SU-DHL-6 (cell line): ENCODE results near the gene NCAPD3.

Experiments
- H2AFZ ChIP-seq: fragments of 200-600 bp; sonication (generic); 2 replicates; pipeline ENCODE4 v1.6.1; 2014; ENCODE audit warnings: low read depth, mild to moderate bottlenecking, moderate library complexity, mixed read lengths, antibody characterized with exemption, low read length; ENCODE audit not compliant: severe bottlenecking
- H3F3A ChIP-seq: fragments of 200-600 bp; shearing (Covaris generic); 2 replicates; pipeline ENCODE4 v1.6.0; 2016; ENCODE audit warnings: antibody characterized with exemption, mild to moderate bottlenecking; ENCODE audit not compliant: insufficient read depth
- H3K27ac ChIP-seq: fragments of 200-600 bp; sonication (generic); 2 replicates; pipeline ENCODE4 v1.5.1; 2016; ENCODE audit warnings: low read depth, mild to moderate bottlenecking, low read length, moderate library complexity, mixed read lengths
- H3K27me3 ChIP-seq: fragments of 200-600 bp; sonication (generic), shearing (Covaris generic); 2 replicates; pipeline ENCODE4 v1.6.0; 2014; ENCODE audit warnings: mild to moderate bottlenecking, low read length
- H3K36me3 ChIP-seq: fragments of 200-600 bp; sonication (generic); 2 replicates; pipeline ENCODE4 v1.6.1; 2014; ENCODE audit warnings: mild to moderate bottlenecking, low read length, mixed read lengths
- H3K4me2 ChIP-seq: fragments of 300-600, 200-600 bp; shearing (Covaris generic), sonication (generic); 2 replicates; pipeline ENCODE4 v1.6.0; 2014; ENCODE audit warnings: low read length, low read depth, mild to moderate bottlenecking; ENCODE audit not compliant: poor library complexity, severe bottlenecking
- H3K4me3 ChIP-seq: fragments of 200-600 bp; sonication (generic); 2 replicates; pipeline ENCODE4 v1.5.1; 2014; ENCODE audit warnings: antibody characterized with exemption, low read length, mild to moderate bottlenecking, mixed read lengths; ENCODE audit not compliant: insufficient read depth, poor library complexity, severe bottlenecking
- H3K79me2 ChIP-seq: fragments of 200-600 bp; sonication (generic); 2 replicates; pipeline ENCODE4 v1.6.1; 2014; ENCODE audit warnings: mild to moderate bottlenecking, low read length, moderate library complexity; ENCODE audit not compliant: insufficient read depth
- H3K9ac ChIP-seq: fragments of 200-600 bp; sonication (generic); 2 replicates; pipeline ENCODE4 v1.7.0; 2014; ENCODE audit warnings: mild to moderate bottlenecking, low read length
- H3K9me2 ChIP-seq: fragments of 200-600 bp; sonication (generic); replicated peaks from 2 replicates; pipeline ENCODE4 v1.6.1; 2014; ENCODE audit warnings: low read length; ENCODE audit not compliant: insufficient read depth
- H3K9me3 ChIP-seq: fragments of 200-600 bp; sonication (generic); 2 replicates; pipeline ENCODE4 v1.6.1; 2014; ENCODE audit warnings: low read length, mixed read lengths; ENCODE audit not compliant: insufficient read depth
- H4K20me1 ChIP-seq: fragments of 200-600 bp; sonication (generic); 2 replicates; pipeline ENCODE4 v1.6.1; 2014; ENCODE audit warnings: low read depth, mild to moderate bottlenecking, antibody characterized with exemption, low read length, moderate library complexity, mixed read lengths
- CTCF ChIP-seq: fragments of 200-600 bp; sonication (generic); IDR thresholded peaks from one replicate; pipeline ENCODE4 v1.5.1; 2017; ENCODE audit warnings: antibody characterized with exemption, mild to moderate bottlenecking, low read length, moderate library complexity; ENCODE audit not compliant: insufficient read depth, poor library complexity, severe bottlenecking
- EZH2phosphoT487 ChIP-seq: fragments of 200-600 bp; sonication (generic), shearing (Covaris generic); conservative IDR thresholded peaks from 2 replicates; pipeline ENCODE4 v1.6.1; 2018; ENCODE audit warnings: mild to moderate bottlenecking, antibody characterized with exemption, low read length, moderate library complexity, mixed read lengths

NCAPD3 gene

GRCh38 chr11:134139873-134140331, 83.9 kb downstream of the NCAPD3 start:
- no peak overlapping the region for H3K4me2 ChIP-seq
- H3K79me2 ChIP-seq: no peaks in the 10 kb centered on the region
- no peak overlapping the region for H3K4me3 ChIP-seq
- no peaks in the 10 kb centered on the region for H3K9me3 ChIP-seq
- H3F3A ChIP-seq: no peaks in the 10 kb centered on the region
- H3K36me3 ChIP-seq: no peaks in the 10 kb centered on the region
- no peak overlapping the region for H3K9ac ChIP-seq
- H2AFZ ChIP-seq: no peak overlapping the region
- H4K20me1 ChIP-seq: no peaks in the 10 kb centered on the region
- H3K9me2 ChIP-seq: no peaks in the 10 kb centered on the region
- TF ChIP-seq CTCF (no peak), EZH2phosphoT487 (no peak)
- no peaks in the 10 kb centered on the region for H3K27me3 ChIP-seq
- H3K27ac ChIP-seq: no peak overlapping the region

DNA sequence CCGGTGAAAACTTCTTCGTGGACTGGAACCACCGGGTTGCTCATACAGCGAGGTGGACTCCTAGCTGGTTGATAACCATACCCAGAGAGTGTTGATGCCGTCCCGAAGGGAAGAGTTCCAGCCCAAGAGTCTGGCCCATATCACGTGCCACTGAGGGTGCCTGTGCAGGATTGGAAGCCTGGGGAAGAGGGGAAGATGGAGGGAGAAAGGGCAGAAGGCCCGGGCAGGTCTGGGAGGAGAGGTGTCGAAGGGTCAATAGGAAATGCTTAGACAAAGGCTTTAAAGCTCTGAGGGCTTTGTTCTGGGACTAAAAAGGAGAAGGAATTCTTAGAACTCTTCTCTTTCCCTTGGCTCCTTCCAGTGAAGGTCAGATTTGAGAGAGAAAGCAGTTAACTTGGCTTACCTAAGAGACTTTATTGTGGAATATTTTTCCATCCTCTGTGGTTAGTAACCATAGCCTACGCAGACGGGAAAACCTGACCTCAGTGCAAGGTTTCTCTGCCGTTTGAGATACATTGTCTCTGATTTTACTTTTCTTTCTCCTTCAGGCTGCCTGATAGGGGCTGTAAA, 84.4 kb downstream of the NCAPD3 start:
- H3K9me2 ChIP-seq: no peaks in the 10 kb centered on the region
- H3K36me3 ChIP-seq: no peaks in the 10 kb centered on the region
- H3K4me3 ChIP-seq: no peak overlapping the region
- H3K27ac ChIP-seq: no peak overlapping the region
- TF ChIP-seq EZH2phosphoT487 (no peak), CTCF (no peak)
- H3K79me2 ChIP-seq: no peaks in the 10 kb centered on the region
- no peak overlapping the region for H2AFZ ChIP-seq
- H3K4me2 ChIP-seq: no peak overlapping the region
- no peaks in the 10 kb centered on the region for H3F3A ChIP-seq
- H3K9ac ChIP-seq: no peak overlapping the region
- no peaks in the 10 kb centered on the region for H3K9me3 ChIP-seq
- H4K20me1 ChIP-seq: no peaks in the 10 kb centered on the region
- H3K27me3 ChIP-seq: no peaks in the 10 kb centered on the region

- no peaks in the 10 kb centered on the region for H3K9me3 ChIP-seq
- H4K20me1 ChIP-seq: no peaks in the 10 kb centered on the region
- no peak overlapping the region for H3K27ac ChIP-seq
- no peaks in the 10 kb centered on the region for H3K36me3 ChIP-seq
- H3K4me3 ChIP-seq: no peak overlapping the region
- H3K79me2 ChIP-seq: no peaks in the 10 kb centered on the region
- H3K27me3 ChIP-seq: no peaks in the 10 kb centered on the region
- TF ChIP-seq CTCF (no peak), EZH2phosphoT487 (no peak)
- H3K4me2 ChIP-seq: no peak overlapping the region
- no peaks in the 10 kb centered on the region for H3F3A ChIP-seq
- no peaks in the 10 kb centered on the region for H3K9me2 ChIP-seq
- no peak overlapping the region for H2AFZ ChIP-seq
- no peak overlapping the region for H3K9ac ChIP-seq
These were observed 85.4 kb downstream of the NCAPD3 start for GRCh38 chr11:134138376-134138775.
